ENCODE measurements around the gene TAPBPL. TPM values are rescaled to one million over a fixed set of nuclear protein-coding genes. Genes with fewer than 3 reads are reported as not detected.

Gene TAPBPL
- total and polyA plus RNA-seq, 2 of the 13 experiments (the other 11 are each of a cell fraction or from before 2014, with no cell fraction given): 10.0 to 14.5 TPM

DNA sequence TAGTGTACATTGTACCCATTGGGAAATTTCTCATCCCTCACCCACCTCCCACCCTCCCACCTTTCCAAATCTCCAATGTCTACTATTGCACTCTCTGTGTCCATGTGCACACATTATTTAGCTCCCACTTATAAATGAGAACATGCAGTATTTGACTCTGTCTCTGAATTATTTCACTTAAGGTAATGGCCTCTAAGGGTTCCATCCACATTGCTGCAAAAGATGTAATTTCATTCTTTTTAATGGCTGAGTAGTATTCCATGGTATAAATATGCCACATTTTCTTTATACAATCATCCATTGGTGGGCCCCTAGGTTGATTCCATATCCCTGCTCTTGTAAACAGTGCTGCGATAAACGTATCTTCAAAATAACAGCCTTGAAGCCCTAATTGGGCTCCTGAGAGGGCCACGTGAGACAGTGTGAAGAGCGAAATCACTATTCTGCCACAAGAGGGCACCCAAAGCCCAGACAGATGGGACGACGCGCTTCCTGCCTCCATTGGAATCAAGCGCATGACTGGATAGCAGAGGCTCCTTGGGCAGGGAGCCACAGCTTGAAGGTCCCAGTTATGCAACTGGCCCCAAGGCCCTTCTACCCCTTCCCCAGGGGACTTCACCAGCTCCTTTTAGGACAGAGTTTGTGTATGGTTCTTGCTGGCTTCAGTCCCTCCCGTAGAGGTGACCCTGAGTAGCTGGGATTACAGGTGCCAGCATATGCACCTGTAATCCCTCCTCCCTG is 28.4 kb upstream of the TAPBPL start (continued):
- no peak for TF ChIP-seq POLR2G (IDR thresholded peaks at IDR 0.05; ENCODE audit: low read depth, low read length)
- TF ChIP-seq NFE2L2 (IDR thresholded peaks at IDR 0.05; ENCODE audit: low read length): no peak
- TF ChIP-seq, protein P1, sequence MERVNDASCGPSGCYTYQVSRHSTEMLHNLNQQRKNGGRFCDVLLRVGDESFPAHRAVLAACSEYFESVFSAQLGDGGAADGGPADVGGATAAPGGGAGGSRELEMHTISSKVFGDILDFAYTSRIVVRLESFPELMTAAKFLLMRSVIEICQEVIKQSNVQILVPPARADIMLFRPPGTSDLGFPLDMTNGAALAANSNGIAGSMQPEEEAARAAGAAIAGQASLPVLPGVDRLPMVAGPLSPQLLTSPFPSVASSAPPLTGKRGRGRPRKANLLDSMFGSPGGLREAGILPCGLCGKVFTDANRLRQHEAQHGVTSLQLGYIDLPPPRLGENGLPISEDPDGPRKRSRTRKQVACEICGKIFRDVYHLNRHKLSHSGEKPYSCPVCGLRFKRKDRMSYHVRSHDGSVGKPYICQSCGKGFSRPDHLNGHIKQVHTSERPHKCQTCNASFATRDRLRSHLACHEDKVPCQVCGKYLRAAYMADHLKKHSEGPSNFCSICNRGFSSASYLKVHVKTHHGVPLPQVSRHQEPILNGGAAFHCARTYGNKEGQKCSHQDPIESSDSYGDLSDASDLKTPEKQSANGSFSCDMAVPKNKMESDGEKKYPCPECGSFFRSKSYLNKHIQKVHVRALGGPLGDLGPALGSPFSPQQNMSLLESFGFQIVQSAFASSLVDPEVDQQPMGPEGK (CRISPR knock-in tag; IDR thresholded peaks at IDR 0.05): no peak
- TF ChIP-seq HNRNPL (IDR thresholded peaks at IDR 0.05; ENCODE audit: low read depth, low read length): no peak
- TF ChIP-seq, protein P2, sequence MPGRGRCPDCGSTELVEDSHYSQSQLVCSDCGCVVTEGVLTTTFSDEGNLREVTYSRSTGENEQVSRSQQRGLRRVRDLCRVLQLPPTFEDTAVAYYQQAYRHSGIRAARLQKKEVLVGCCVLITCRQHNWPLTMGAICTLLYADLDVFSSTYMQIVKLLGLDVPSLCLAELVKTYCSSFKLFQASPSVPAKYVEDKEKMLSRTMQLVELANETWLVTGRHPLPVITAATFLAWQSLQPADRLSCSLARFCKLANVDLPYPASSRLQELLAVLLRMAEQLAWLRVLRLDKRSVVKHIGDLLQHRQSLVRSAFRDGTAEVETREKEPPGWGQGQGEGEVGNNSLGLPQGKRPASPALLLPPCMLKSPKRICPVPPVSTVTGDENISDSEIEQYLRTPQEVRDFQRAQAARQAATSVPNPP (CRISPR knock-in tag; IDR thresholded peaks at IDR 0.05): no peak
- no peak for TF ChIP-seq ZNF292 (CRISPR knock-in tag; IDR thresholded peaks at IDR 0.05; ENCODE audit: borderline replicate concordance, low read depth)
- TF ChIP-seq KLF11 (CRISPR knock-in tag; IDR thresholded peaks at IDR 0.05): no peak
- no peak for TF ChIP-seq ZNF737 (CRISPR knock-in tag; IDR thresholded peaks at IDR 0.05; ENCODE audit: borderline replicate concordance)
- TF ChIP-seq, protein P3, sequence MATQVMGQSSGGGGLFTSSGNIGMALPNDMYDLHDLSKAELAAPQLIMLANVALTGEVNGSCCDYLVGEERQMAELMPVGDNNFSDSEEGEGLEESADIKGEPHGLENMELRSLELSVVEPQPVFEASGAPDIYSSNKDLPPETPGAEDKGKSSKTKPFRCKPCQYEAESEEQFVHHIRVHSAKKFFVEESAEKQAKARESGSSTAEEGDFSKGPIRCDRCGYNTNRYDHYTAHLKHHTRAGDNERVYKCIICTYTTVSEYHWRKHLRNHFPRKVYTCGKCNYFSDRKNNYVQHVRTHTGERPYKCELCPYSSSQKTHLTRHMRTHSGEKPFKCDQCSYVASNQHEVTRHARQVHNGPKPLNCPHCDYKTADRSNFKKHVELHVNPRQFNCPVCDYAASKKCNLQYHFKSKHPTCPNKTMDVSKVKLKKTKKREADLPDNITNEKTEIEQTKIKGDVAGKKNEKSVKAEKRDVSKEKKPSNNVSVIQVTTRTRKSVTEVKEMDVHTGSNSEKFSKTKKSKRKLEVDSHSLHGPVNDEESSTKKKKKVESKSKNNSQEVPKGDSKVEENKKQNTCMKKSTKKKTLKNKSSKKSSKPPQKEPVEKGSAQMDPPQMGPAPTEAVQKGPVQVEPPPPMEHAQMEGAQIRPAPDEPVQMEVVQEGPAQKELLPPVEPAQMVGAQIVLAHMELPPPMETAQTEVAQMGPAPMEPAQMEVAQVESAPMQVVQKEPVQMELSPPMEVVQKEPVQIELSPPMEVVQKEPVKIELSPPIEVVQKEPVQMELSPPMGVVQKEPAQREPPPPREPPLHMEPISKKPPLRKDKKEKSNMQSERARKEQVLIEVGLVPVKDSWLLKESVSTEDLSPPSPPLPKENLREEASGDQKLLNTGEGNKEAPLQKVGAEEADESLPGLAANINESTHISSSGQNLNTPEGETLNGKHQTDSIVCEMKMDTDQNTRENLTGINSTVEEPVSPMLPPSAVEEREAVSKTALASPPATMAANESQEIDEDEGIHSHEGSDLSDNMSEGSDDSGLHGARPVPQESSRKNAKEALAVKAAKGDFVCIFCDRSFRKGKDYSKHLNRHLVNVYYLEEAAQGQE (IDR thresholded peaks at IDR 0.05; ENCODE audit: borderline replicate concordance in 1 of 2, low read depth in 1 of 2, low read length in 2 of 2): no peak
- no peak for TF ChIP-seq ATAD3A (CRISPR knock-in tag; IDR thresholded peaks at IDR 0.05)
- TF ChIP-seq ZNF619 (CRISPR knock-in tag; IDR thresholded peaks at IDR 0.05): no peak
- TF ChIP-seq LCORL (IDR thresholded peaks at IDR 0.05): no peak
- TF ChIP-seq LCORL (CRISPR knock-in tag; IDR thresholded peaks at IDR 0.05): peak; percentile 69
- no peak for TF ChIP-seq ZZZ3 (CRISPR knock-in tag; IDR thresholded peaks at IDR 0.05; ENCODE audit: borderline replicate concordance)
- TF ChIP-seq ZNF33B (CRISPR knock-in tag; IDR thresholded peaks at IDR 0.05): no peak
- no peak for TF ChIP-seq RFXANK (CRISPR knock-in tag; IDR thresholded peaks at IDR 0.05)
- TF ChIP-seq ZNF354B (CRISPR knock-in tag; IDR thresholded peaks at IDR 0.05): no peak
- no peak for TF ChIP-seq CCDC6 (CRISPR knock-in tag; IDR thresholded peaks at IDR 0.05)
- TF ChIP-seq, protein P4, sequence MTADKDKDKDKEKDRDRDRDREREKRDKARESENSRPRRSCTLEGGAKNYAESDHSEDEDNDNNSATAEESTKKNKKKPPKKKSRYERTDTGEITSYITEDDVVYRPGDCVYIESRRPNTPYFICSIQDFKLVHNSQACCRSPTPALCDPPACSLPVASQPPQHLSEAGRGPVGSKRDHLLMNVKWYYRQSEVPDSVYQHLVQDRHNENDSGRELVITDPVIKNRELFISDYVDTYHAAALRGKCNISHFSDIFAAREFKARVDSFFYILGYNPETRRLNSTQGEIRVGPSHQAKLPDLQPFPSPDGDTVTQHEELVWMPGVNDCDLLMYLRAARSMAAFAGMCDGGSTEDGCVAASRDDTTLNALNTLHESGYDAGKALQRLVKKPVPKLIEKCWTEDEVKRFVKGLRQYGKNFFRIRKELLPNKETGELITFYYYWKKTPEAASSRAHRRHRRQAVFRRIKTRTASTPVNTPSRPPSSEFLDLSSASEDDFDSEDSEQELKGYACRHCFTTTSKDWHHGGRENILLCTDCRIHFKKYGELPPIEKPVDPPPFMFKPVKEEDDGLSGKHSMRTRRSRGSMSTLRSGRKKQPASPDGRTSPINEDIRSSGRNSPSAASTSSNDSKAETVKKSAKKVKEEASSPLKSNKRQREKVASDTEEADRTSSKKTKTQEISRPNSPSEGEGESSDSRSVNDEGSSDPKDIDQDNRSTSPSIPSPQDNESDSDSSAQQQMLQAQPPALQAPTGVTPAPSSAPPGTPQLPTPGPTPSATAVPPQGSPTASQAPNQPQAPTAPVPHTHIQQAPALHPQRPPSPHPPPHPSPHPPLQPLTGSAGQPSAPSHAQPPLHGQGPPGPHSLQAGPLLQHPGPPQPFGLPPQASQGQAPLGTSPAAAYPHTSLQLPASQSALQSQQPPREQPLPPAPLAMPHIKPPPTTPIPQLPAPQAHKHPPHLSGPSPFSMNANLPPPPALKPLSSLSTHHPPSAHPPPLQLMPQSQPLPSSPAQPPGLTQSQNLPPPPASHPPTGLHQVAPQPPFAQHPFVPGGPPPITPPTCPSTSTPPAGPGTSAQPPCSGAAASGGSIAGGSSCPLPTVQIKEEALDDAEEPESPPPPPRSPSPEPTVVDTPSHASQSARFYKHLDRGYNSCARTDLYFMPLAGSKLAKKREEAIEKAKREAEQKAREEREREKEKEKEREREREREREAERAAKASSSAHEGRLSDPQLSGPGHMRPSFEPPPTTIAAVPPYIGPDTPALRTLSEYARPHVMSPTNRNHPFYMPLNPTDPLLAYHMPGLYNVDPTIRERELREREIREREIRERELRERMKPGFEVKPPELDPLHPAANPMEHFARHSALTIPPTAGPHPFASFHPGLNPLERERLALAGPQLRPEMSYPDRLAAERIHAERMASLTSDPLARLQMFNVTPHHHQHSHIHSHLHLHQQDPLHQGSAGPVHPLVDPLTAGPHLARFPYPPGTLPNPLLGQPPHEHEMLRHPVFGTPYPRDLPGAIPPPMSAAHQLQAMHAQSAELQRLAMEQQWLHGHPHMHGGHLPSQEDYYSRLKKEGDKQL (CRISPR knock-in tag; IDR thresholded peaks at IDR 0.05; ENCODE audit: low read depth): no peak

Data from HepG2 (cell line).